A549 (cell line): ENCODE measurements around the gene KLHL30. TPM values are rescaled to one million over a fixed set of nuclear protein-coding genes. Genes with fewer than 3 reads are reported as not detected.

Experiments
- ATAC-seq, 2 experiments: fragments of 200-7000 bp in 1 of 2; fragments of >200 bp in 1 of 2; cut with Nextera tagmentation in 1 of 2; cut with Tn5 transposase in 1 of 2; 3 replicates each; pipeline versions ENCODE4 v1.8.0 to v1.9.1; 2018 to 2020; ENCODE audit warnings: mild to moderate bottlenecking in 1 of 2, moderate library complexity in 1 of 2
- CTCF ChIA-PET: fragments of 300-600 bp; sonication (Branson Sonifier 250); formaldehyde crosslinking; extraction: SDS; loops from one replicate; lab custom pipeline; 2021; ENCODE audit warnings: antibody characterized with exemption, inconsistent platforms; lab: Yijun Ruan, JAX
- POLR2A ChIA-PET: fragments of 350-600 bp; formaldehyde crosslinking; extraction: SDS; loops from one replicate; lab custom pipeline; 2021; ENCODE audit warnings: antibody characterized with exemption, inconsistent platforms; lab: Yijun Ruan, JAX
- DNase-seq, 2 experiments: peaks; one replicate each; pipeline versions ENCODE4 v3.0.0 to v3.0.0-alpha.2; 2011 to 2016; ENCODE audit warnings: low read depth in 1 of 2, low spot score in 1 of 2
- FAIRE-seq: peaks from 2 replicates; lab custom pipeline; 2011; peaks lifted over from hg19 to GRCh38; lab: Jason Lieb, UNC
- H3K27ac ChIP-seq, 2 experiments: fragments of >200 bp; sonication (Bioruptor Twin); formaldehyde crosslinking; 3 replicates each; pipeline ENCODE4 v1.5.1; 2016 to 2017
- H3K4me1 ChIP-seq: fragments of >200 bp; sonication (Bioruptor Twin); formaldehyde crosslinking; 3 replicates; pipeline ENCODE4 v1.6.1; 2016
- H3K4me2 ChIP-seq: fragments of >200 bp; sonication (Bioruptor Twin); formaldehyde crosslinking; 3 replicates; pipeline ENCODE4 v1.6.1; 2016
- H3K4me3 ChIP-seq: fragments of >200 bp; sonication (Bioruptor Twin); formaldehyde crosslinking; 3 replicates; pipeline ENCODE4 v1.5.1; 2016
- H3K9me3 ChIP-seq: fragments of >200 bp; sonication (Bioruptor Twin); formaldehyde crosslinking; 3 replicates; pipeline ENCODE4 v1.6.1; 2016
- BCL3 ChIP-seq: fragments of >200 bp; sonication (Bioruptor Twin); formaldehyde crosslinking; IDR thresholded peaks from 3 replicates; pipeline ENCODE4 v1.6.1; 2016
- CHD2 ChIP-seq: fragments of 150-350 bp; IDR thresholded peaks from 2 replicates; pipeline ENCODE4 v1.6.1; 2014; ENCODE audit warnings: low read length; ENCODE audit not compliant: partially characterized antibody
- CTCF ChIP-seq: fragments of >200 bp; sonication (Bioruptor Twin); formaldehyde crosslinking; IDR thresholded peaks from 3 replicates; pipeline ENCODE4 v1.5.1; 2016
- EHF ChIP-seq: fragments of 250-450 bp; sonication (Bioruptor Pico); IDR thresholded peaks from 2 replicates; pipeline ENCODE4 v1.5.0; 2020; ENCODE audit warnings: mild to moderate bottlenecking
- EHMT2 ChIP-seq: fragments of 200-600 bp; sonication (generic); IDR thresholded peaks from 2 replicates; pipeline ENCODE4 v1.6.1; 2016; ENCODE audit warnings: antibody characterized with exemption, low read depth, mild to moderate bottlenecking, moderate library complexity
- ELK1 ChIP-seq: fragments of 150-350 bp; IDR thresholded peaks from 2 replicates; pipeline ENCODE4 v1.6.1; 2014; ENCODE audit warnings: low read depth, mild to moderate bottlenecking, low read length
- EP300 ChIP-seq, 2 experiments: fragments of >200 bp; sonication (Bioruptor Twin); formaldehyde crosslinking; IDR thresholded peaks; 2 replicates in 1 of 2; 3 replicates in 1 of 2; pipeline ENCODE4 v1.6.1; 2016 to 2017
- ESRRA ChIP-seq: fragments of 150-350 bp; IDR thresholded peaks from 2 replicates; pipeline ENCODE4 v1.6.1; 2014; ENCODE audit warnings: mild to moderate bottlenecking, low read length, borderline replicate concordance
- FOSB ChIP-seq: fragments of 250-450 bp; sonication (Bioruptor Pico); IDR thresholded peaks from 2 replicates; pipeline ENCODE4 v1.5.0; 2020; ENCODE audit warnings: mild to moderate bottlenecking, moderate library complexity
- GATA3 ChIP-seq: IDR thresholded peaks from 2 replicates; pipeline ENCODE4 v1.6.1; 2012; ENCODE audit warnings: borderline replicate concordance
- HEYL ChIP-seq: fragments of 250-450 bp; sonication (Bioruptor Pico); IDR thresholded peaks from 2 replicates; pipeline ENCODE4 v1.8.0; 2021; ENCODE audit warnings: mild to moderate bottlenecking, moderate library complexity
- HMGXB4 ChIP-seq: fragments of 250-450 bp; sonication (Bioruptor Pico); IDR thresholded peaks from 2 replicates; pipeline ENCODE4 v1.5.0; 2021; ENCODE audit warnings: mild to moderate bottlenecking, moderate library complexity, borderline replicate concordance
- HOXB13 ChIP-seq: fragments of 250-450 bp; sonication (Bioruptor Pico); IDR thresholded peaks from 2 replicates; pipeline ENCODE4 v1.5.0; 2020; ENCODE audit warnings: low read depth, mild to moderate bottlenecking, moderate library complexity
- HOXB5 ChIP-seq: fragments of 250-450 bp; sonication (Bioruptor Pico); IDR thresholded peaks from 2 replicates; pipeline ENCODE4 v1.5.0; 2020; ENCODE audit warnings: mild to moderate bottlenecking, moderate library complexity
- KDM1A ChIP-seq: fragments of 200-600 bp; sonication (generic); IDR thresholded peaks from 2 replicates; pipeline ENCODE4 v1.6.1; 2016; ENCODE audit warnings: low read depth, mild to moderate bottlenecking
- MAX ChIP-seq: IDR thresholded peaks from 2 replicates; pipeline ENCODE4 v1.6.1; 2012
- MAZ ChIP-seq: fragments of 150-350 bp; IDR thresholded peaks from 2 replicates; pipeline ENCODE4 v1.6.1; 2014; ENCODE audit warnings: antibody characterized with exemption, low read depth, low read length, borderline replicate concordance
- NPAS2 ChIP-seq: fragments of 250-450 bp; sonication (Bioruptor Pico); IDR thresholded peaks from 2 replicates; pipeline ENCODE4 v1.8.0; 2022; ENCODE audit warnings: mild to moderate bottlenecking, moderate library complexity, borderline replicate concordance
- NR3C1 ChIP-seq: fragments of >200 bp; sonication (Bioruptor Twin); formaldehyde crosslinking; IDR thresholded peaks from 3 replicates; pipeline ENCODE4 v1.6.1; 2017
- POLR2A ChIP-seq: IDR thresholded peaks from 2 replicates; pipeline ENCODE4 v1.6.1; 2012; ENCODE audit warnings: mild to moderate bottlenecking, low read length
- RAD21 ChIP-seq, 2 experiments: fragments of >200 bp in 1 of 2; sonication (Bioruptor Twin) in 1 of 2; formaldehyde crosslinking in 1 of 2; IDR thresholded peaks in 1 of 2; conservative IDR thresholded peaks in 1 of 2; 2 replicates in 1 of 2; 3 replicates in 1 of 2; pipeline ENCODE4 v1.6.1; 2012 to 2018; ENCODE audit warnings: inconsistent platforms in 1 of 2
- RCOR1 ChIP-seq: fragments of 150-350 bp; IDR thresholded peaks from 2 replicates; pipeline ENCODE4 v1.6.1; 2014; ENCODE audit warnings: antibody characterized with exemption, low read length, low read depth
- SREBF2 ChIP-seq: fragments of 450-650 bp; IDR thresholded peaks from 2 replicates; pipeline ENCODE4 v1.6.1; 2014; ENCODE audit warnings: mild to moderate bottlenecking, moderate library complexity
- TP53 ChIP-seq: fragments of 250-450 bp; sonication (Bioruptor Pico); IDR thresholded peaks from 2 replicates; pipeline ENCODE4 v1.5.0; 2021; ENCODE audit warnings: mild to moderate bottlenecking, moderate library complexity
- USF2 ChIP-seq: fragments of 450-650 bp; IDR thresholded peaks from 2 replicates; pipeline ENCODE4 v1.6.1; 2014; ENCODE audit warnings: antibody characterized with exemption
- ZSCAN20 ChIP-seq: fragments of 250-450 bp; sonication (Bioruptor Pico); IDR thresholded peaks from 2 replicates; pipeline ENCODE4 v1.8.0; 2022; ENCODE audit warnings: mild to moderate bottlenecking, moderate library complexity
- WGBS: methylation state at CpG from one replicate; pipeline ENCODE4 v1.1.6; 2017; ENCODE audit errors: missing lambda C conversion rate; 5-methylcytosine and 5-hydroxymethylcytosine counted together
- polyA plus RNA-seq, 4 experiments: library from polyadenylated mRNA; depleted of rRNA in 3 of 4; stranded (reverse); fragments of >200 nt; fragmentation: RNase III in 1 of 4; extraction: RNeasy Plus Mini Kit Qiagen cat#74134 plus additional on column Dnase treatment in 1 of 4; gene quantifications; 2 replicates in 3 of 4; 3 replicates in 1 of 4; pipeline ENCODE4 v1.2.3, GENCODE V29; 2011 to 2017

Gene KLHL30
- polyA plus RNA-seq, 2 of the 4 experiments (the other 2 are of a cell fraction): 0.04 TPM

GRCh38 chr2:238121511-238122286 is 16.8 kb upstream of the KLHL30 start:
- Histone ChIP-seq H3K9me3 (no peaks in the 10 kb centered on the region), H3K4me3 (no peak overlapping the region), H3K4me1 (no peaks in the 10 kb centered on the region), H3K4me2 (no peak overlapping the region), H3K27ac (no peak overlapping the region)
- 71% methylated on average over 21 of the region's 27 CpGs for WGBS
- POLR2A ChIA-PET: no interaction called here
- CTCF ChIA-PET: no interaction called here
- FAIRE-seq (no peak), ATAC-seq (no peak), DNase-seq (no peak)
- no peak for TF ChIP-seq ESRRA
- no peak for TF ChIP-seq RAD21 (conservative IDR thresholded peaks at IDR 0.05 in 1 of 2, IDR thresholded peaks at IDR 0.05 in 1 of 2)
- TF ChIP-seq FOSB: no peak
- no peak for TF ChIP-seq HMGXB4
- no peak for TF ChIP-seq CHD2
- TF ChIP-seq MAX: no peak
- no peak for TF ChIP-seq HOXB5 (CRISPR knock-in tag)
- TF ChIP-seq SREBF2: no peak
- no peak for TF ChIP-seq GATA3
- TF ChIP-seq USF2: no peak
- no peak for TF ChIP-seq NPAS2 (CRISPR knock-in tag)

- Histone ChIP-seq H3K4me3 (no peak overlapping the region), H3K4me2 (no peak overlapping the region), H3K4me1 (no peaks in the 10 kb centered on the region), H3K27ac (no peak overlapping the region), H3K9me3 (no peaks in the 10 kb centered on the region)
- 60% methylated on average over 27 of the region's 29 CpGs for WGBS
- POLR2A ChIA-PET: no interaction called here
- CTCF ChIA-PET: interaction anchor here (0.6 kb wide), 1 partner anchor 507 kb away, joined by 3 read pairs; no protein-coding TSS in a partner anchor
- DNase-seq: no peak
- no peak for TF ChIP-seq SREBF2
- no peak for TF ChIP-seq TP53 (CRISPR knock-in tag)
- TF ChIP-seq ELK1: no peak
- TF ChIP-seq EHF (CRISPR knock-in tag): no peak
- no peak for TF ChIP-seq NR3C1
- no peak for TF ChIP-seq ZSCAN20 (CRISPR knock-in tag)
- no peak for TF ChIP-seq USF2
- TF ChIP-seq HOXB13: no peak
- TF ChIP-seq HEYL (CRISPR knock-in tag): no peak
- no peak for TF ChIP-seq BCL3
- TF ChIP-seq FOSB: no peak
- no peak for TF ChIP-seq CTCF
- no peak for TF ChIP-seq ESRRA
- no peak for TF ChIP-seq MAZ
- TF ChIP-seq EP300 (IDR thresholded peaks at IDR 0.05): no peak
- no peak for TF ChIP-seq POLR2A
- no peak for TF ChIP-seq KDM1A
- TF ChIP-seq EHMT2: no peak
- no peak for TF ChIP-seq RCOR1
- TF ChIP-seq GATA3: no peak
- FAIRE-seq: no peak
- no peak for ATAC-seq
Observed at GRCh38 chr2:238122287-238123217, 15.9 kb upstream of the KLHL30 start.
